SU-DHL-6 (cell line): Measurements from ENCODE around the gene WAC.
"Not testable (repeated sequence)": the region's sequence is repeated elsewhere in the genome, so short reads cannot be mapped to it uniquely, and the experiment has no call there.

Experiments
- H2AFZ ChIP-seq: fragments of 200-600 bp; sonication (generic); 2 replicates; pipeline ENCODE4 v1.6.1; 2014; ENCODE audit warnings: low read depth, mild to moderate bottlenecking, moderate library complexity, mixed read lengths, antibody characterized with exemption, low read length; ENCODE audit not compliant: severe bottlenecking
- H3F3A ChIP-seq: fragments of 200-600 bp; shearing (Covaris generic); 2 replicates; pipeline ENCODE4 v1.6.0; 2016; ENCODE audit warnings: antibody characterized with exemption, mild to moderate bottlenecking; ENCODE audit not compliant: insufficient read depth
- H3K27ac ChIP-seq: fragments of 200-600 bp; sonication (generic); 2 replicates; pipeline ENCODE4 v1.5.1; 2016; ENCODE audit warnings: low read depth, mild to moderate bottlenecking, low read length, moderate library complexity, mixed read lengths
- H3K27me3 ChIP-seq: fragments of 200-600 bp; sonication (generic), shearing (Covaris generic); 2 replicates; pipeline ENCODE4 v1.6.0; 2014; ENCODE audit warnings: mild to moderate bottlenecking, low read length
- H3K36me3 ChIP-seq: fragments of 200-600 bp; sonication (generic); 2 replicates; pipeline ENCODE4 v1.6.1; 2014; ENCODE audit warnings: mild to moderate bottlenecking, low read length, mixed read lengths
- H3K4me2 ChIP-seq: fragments of 300-600, 200-600 bp; shearing (Covaris generic), sonication (generic); 2 replicates; pipeline ENCODE4 v1.6.0; 2014; ENCODE audit warnings: low read length, low read depth, mild to moderate bottlenecking; ENCODE audit not compliant: poor library complexity, severe bottlenecking
- H3K4me3 ChIP-seq: fragments of 200-600 bp; sonication (generic); 2 replicates; pipeline ENCODE4 v1.5.1; 2014; ENCODE audit warnings: antibody characterized with exemption, low read length, mild to moderate bottlenecking, mixed read lengths; ENCODE audit not compliant: insufficient read depth, poor library complexity, severe bottlenecking
- H3K79me2 ChIP-seq: fragments of 200-600 bp; sonication (generic); 2 replicates; pipeline ENCODE4 v1.6.1; 2014; ENCODE audit warnings: mild to moderate bottlenecking, low read length, moderate library complexity; ENCODE audit not compliant: insufficient read depth
- H3K9ac ChIP-seq: fragments of 200-600 bp; sonication (generic); 2 replicates; pipeline ENCODE4 v1.7.0; 2014; ENCODE audit warnings: mild to moderate bottlenecking, low read length
- H3K9me2 ChIP-seq: fragments of 200-600 bp; sonication (generic); replicated peaks from 2 replicates; pipeline ENCODE4 v1.6.1; 2014; ENCODE audit warnings: low read length; ENCODE audit not compliant: insufficient read depth
- H3K9me3 ChIP-seq: fragments of 200-600 bp; sonication (generic); 2 replicates; pipeline ENCODE4 v1.6.1; 2014; ENCODE audit warnings: low read length, mixed read lengths; ENCODE audit not compliant: insufficient read depth
- H4K20me1 ChIP-seq: fragments of 200-600 bp; sonication (generic); 2 replicates; pipeline ENCODE4 v1.6.1; 2014; ENCODE audit warnings: low read depth, mild to moderate bottlenecking, antibody characterized with exemption, low read length, moderate library complexity, mixed read lengths
- CTCF ChIP-seq: fragments of 200-600 bp; sonication (generic); IDR thresholded peaks from one replicate; pipeline ENCODE4 v1.5.1; 2017; ENCODE audit warnings: antibody characterized with exemption, mild to moderate bottlenecking, low read length, moderate library complexity; ENCODE audit not compliant: insufficient read depth, poor library complexity, severe bottlenecking
- EZH2phosphoT487 ChIP-seq: fragments of 200-600 bp; sonication (generic), shearing (Covaris generic); conservative IDR thresholded peaks from 2 replicates; pipeline ENCODE4 v1.6.1; 2018; ENCODE audit warnings: mild to moderate bottlenecking, antibody characterized with exemption, low read length, moderate library complexity, mixed read lengths

WAC gene

GRCh38 chr10:28644647-28645046 lies 111.7 kb downstream of the WAC start:
- Histone ChIP-seq H3K27ac (no peak overlapping the region), H3K27me3 (no peaks in the 10 kb centered on the region), H3F3A (no peaks in the 10 kb centered on the region), H3K4me2 (no peak overlapping the region), H3K79me2 (no peaks in the 10 kb centered on the region), H4K20me1 (no peaks in the 10 kb centered on the region), H2AFZ (no peak overlapping the region), H3K9me2 (no peaks in the 10 kb centered on the region), H3K9me3 (peaks cover 3% of the 10 kb centered on the region; the same call in 1 of the 2 replicates), H3K9ac (no peak overlapping the region), H3K4me3 (no peak overlapping the region), H3K36me3 (no peaks in the 10 kb centered on the region)
- no peak for TF ChIP-seq EZH2phosphoT487
- no peak for TF ChIP-seq CTCF

GRCh38 chr10:28652106-28652505 lies 119.2 kb downstream of the WAC start:
- H3K27me3 ChIP-seq: no peaks in the 10 kb centered on the region
- H3K4me3 ChIP-seq: no peak overlapping the region
- no peaks in the 10 kb centered on the region for H3K9me2 ChIP-seq
- H3K79me2 ChIP-seq: no peaks in the 10 kb centered on the region
- peaks cover 3% of the 10 kb centered on the region; the same call in 1 of the 2 replicates for H3K9me3 ChIP-seq
- H3F3A ChIP-seq: no peaks in the 10 kb centered on the region
- H3K27ac ChIP-seq: no peak overlapping the region
- H3K36me3 ChIP-seq: no peaks in the 10 kb centered on the region
- no peaks in the 10 kb centered on the region for H4K20me1 ChIP-seq
- no peak overlapping the region for H2AFZ ChIP-seq
- H3K4me2 ChIP-seq: no peak overlapping the region
- H3K9ac ChIP-seq: no peak overlapping the region
- TF ChIP-seq EZH2phosphoT487: no peak
- TF ChIP-seq CTCF: no peak

- no peak overlapping the region for H3K9ac ChIP-seq
- no peaks in the 10 kb centered on the region for H3F3A ChIP-seq
- H2AFZ ChIP-seq: no peak overlapping the region
- no peaks in the 10 kb centered on the region for H4K20me1 ChIP-seq
- no peak overlapping the region for H3K4me2 ChIP-seq
- H3K27ac ChIP-seq: no peak overlapping the region
- no peaks in the 10 kb centered on the region for H3K9me2 ChIP-seq
- H3K36me3 ChIP-seq: no peaks in the 10 kb centered on the region
- no peaks in the 10 kb centered on the region for H3K79me2 ChIP-seq
- H3K27me3 ChIP-seq: no peaks in the 10 kb centered on the region
- H3K9me3 ChIP-seq: peaks cover 3% of the 10 kb centered on the region; the same call in 1 of the 2 replicates
- TF ChIP-seq EZH2phosphoT487 (no peak), CTCF (no peak)
- H3K4me3 ChIP-seq: no peak overlapping the region
Observed at GRCh38 chr10:28652703-28653102, 119.8 kb downstream of the WAC start.

- H3K4me3 ChIP-seq, H4K20me1 ChIP-seq, H3K79me2 ChIP-seq, H3K27me3 ChIP-seq, H3K9me2 ChIP-seq, H3K9ac ChIP-seq, H3K9me3 ChIP-seq, H3F3A ChIP-seq, H3K4me2 ChIP-seq, H3K36me3 ChIP-seq, H3K27ac ChIP-seq, H2AFZ ChIP-seq: not testable (repeated sequence)
Observed at GRCh38 chr10:28658824-28659223, 125.9 kb downstream of the WAC start.
